K562 (cell line): ENCODE measurements around the gene MOB1B. TPM values are rescaled to one million over a fixed set of nuclear protein-coding genes. Genes with fewer than 3 reads are reported as not detected.

Experiments
- ATF3 ChIP-seq, 2 experiments: fragments of 450-650 bp in 1 of 2; sonication (generic) in 1 of 2; formaldehyde crosslinking in 1 of 2; IDR thresholded peaks in 1 of 2; conservative IDR thresholded peaks in 1 of 2; 2 replicates each; pipeline versions ENCODE4 v1.6.1 to v1.8.1; 2016 to 2023; ENCODE audit warnings: mild to moderate bottlenecking in 2 of 2, moderate library complexity in 2 of 2, inconsistent platforms in 1 of 2, missing genetic modification reagents in 1 of 2
- CBFB ChIP-seq: sonication (generic); formaldehyde crosslinking; IDR thresholded peaks from 2 replicates; pipeline ENCODE4 v1.4.0; 2020; ENCODE audit warnings: mild to moderate bottlenecking, missing genetic modification reagents
- CHD4 ChIP-seq: fragments of 200-600 bp; sonication (generic); IDR thresholded peaks from 3 replicates; pipeline ENCODE4 v1.6.1; 2012; ENCODE audit warnings: low read depth, mild to moderate bottlenecking, mixed read lengths, low read length, inconsistent platforms; ENCODE audit not compliant: insufficient read depth, insufficient replicate concordance, poor library complexity, severe bottlenecking
- DACH1 ChIP-seq: fragments of 450-650 bp; IDR thresholded peaks from 2 replicates; pipeline ENCODE4 v1.6.1; 2018; ENCODE audit not compliant: partially characterized antibody
- DLX4 ChIP-seq: fragments of 250-450 bp; sonication (Bioruptor Pico); IDR thresholded peaks from 2 replicates; pipeline ENCODE4 v1.6.1; 2021; ENCODE audit warnings: mild to moderate bottlenecking
- ESRRA ChIP-seq: fragments of 450-650 bp; IDR thresholded peaks from 2 replicates; pipeline ENCODE4 v1.6.1; 2014; ENCODE audit warnings: low read depth, mild to moderate bottlenecking, moderate library complexity, borderline replicate concordance
- ETV1 ChIP-seq: fragments of 450-650 bp; conservative IDR thresholded peaks from 2 replicates; pipeline ENCODE4 v1.6.1; 2016; ENCODE audit warnings: missing genetic modification characterization, control low read depth, low read depth, missing compliant biosample characterization
- GTF2A2 ChIP-seq: IDR thresholded peaks from 2 replicates; pipeline ENCODE4 v1.6.1; 2016; ENCODE audit warnings: mild to moderate bottlenecking, missing genetic modification characterization, missing compliant biosample characterization
- LEF1 ChIP-seq: fragments of 450-650 bp; IDR thresholded peaks from 2 replicates; pipeline ENCODE4 v1.6.1; 2016; ENCODE audit warnings: mild to moderate bottlenecking
- MAFG ChIP-seq: fragments of 450-650 bp; conservative IDR thresholded peaks from 2 replicates; pipeline ENCODE4 v1.6.1; 2016; ENCODE audit warnings: missing genetic modification characterization, missing compliant biosample characterization
- MAFK ChIP-seq: IDR thresholded peaks from 2 replicates; pipeline ENCODE4 v1.6.1; 2011; ENCODE audit warnings: low read length, improper control_type of control experiment
- PHB ChIP-seq: fragments of 250-450 bp; sonication (Bioruptor Pico); IDR thresholded peaks from 2 replicates; pipeline ENCODE4 v1.5.0; 2021
- POLR2G ChIP-seq: fragments of 200-400 bp; formaldehyde crosslinking; IDR thresholded peaks from 2 replicates; pipeline ENCODE4 v1.6.1; 2017; ENCODE audit warnings: low read depth, mild to moderate bottlenecking, antibody characterized with exemption, low read length, moderate library complexity
- SIN3B ChIP-seq: fragments of 450-650 bp; IDR thresholded peaks from 2 replicates; pipeline ENCODE4 v1.6.1; 2017; ENCODE audit warnings: low read depth, mild to moderate bottlenecking, moderate library complexity
- SMC3 ChIP-seq: conservative IDR thresholded peaks from 2 replicates; pipeline ENCODE4 v1.6.1; 2011; ENCODE audit warnings: low read depth, low read length, improper control_type of control experiment; ENCODE audit not compliant: insufficient read depth
- ZBTB1 ChIP-seq: sonication (generic); formaldehyde crosslinking; IDR thresholded peaks from 2 replicates; pipeline ENCODE4 v1.8.1; 2023; ENCODE audit warnings: missing genetic modification reagents, low read depth, mild to moderate bottlenecking, borderline replicate concordance
- ZBTB12 ChIP-seq: fragments of 250-450 bp; sonication (Bioruptor Pico); IDR thresholded peaks from 2 replicates; pipeline ENCODE4 v1.4.0; 2020
- ZNF282 ChIP-seq: sonication (generic); formaldehyde crosslinking; IDR thresholded peaks from 2 replicates; pipeline ENCODE4 v1.8.1; 2023; ENCODE audit warnings: missing genetic modification reagents
- ZNF347 ChIP-seq: fragments of 450-650 bp; formaldehyde crosslinking; IDR thresholded peaks from 2 replicates; pipeline ENCODE4 v1.4.0; 2020; ENCODE audit warnings: low read depth, mild to moderate bottlenecking, moderate library complexity
- ZNF511 ChIP-seq: sonication (generic); formaldehyde crosslinking; IDR thresholded peaks from 2 replicates; pipeline ENCODE4 v1.8.0; 2022; ENCODE audit warnings: mild to moderate bottlenecking, missing genetic modification reagents
- ZNF644 ChIP-seq: fragments of 200-800 bp; sonication (Bioruptor generic); IDR thresholded peaks from 2 replicates; pipeline ENCODE4 v1.6.1; 2016; ENCODE audit warnings: low read depth, missing genetic modification characterization, missing compliant biosample characterization
- polyA plus RNA-seq, 8 experiments: library from polyadenylated mRNA; depleted of rRNA in 4 of 8; stranded (reverse) in 5 of 8; unstranded in 3 of 8; fragments of >200 nt; fragmentation: Nextera tagmentation in 2 of 8; fragmentation: Illumina TruSeq in 1 of 8; extraction: Ambion mirVana in 2 of 8; extraction: Trizol in 1 of 8; gene quantifications; 2 replicates each; pipeline versions ENCODE4 v1.2.1 to v1.2.3, GENCODE V29; 2011 to 2014; ENCODE audit warnings: inconsistent platforms in 1 of 8, missing spikeins in 1 of 8
- total RNA-seq, 7 experiments: library from RNA; depleted of rRNA in 6 of 7; stranded (reverse); fragments of >200 nt in 6 of 7; fragmentation: Illumina TruSeq in 2 of 7; extraction: Trizol in 2 of 7; gene quantifications; 2 replicates each; pipeline versions ENCODE4 v1.2.1 to v1.2.3, GENCODE V29; 2011 to 2021; ENCODE audit warnings: low replicate concordance in 1 of 7
- TF ChIP-seq, protein P1 (sequence below): fragments of 250-450 bp; sonication (Bioruptor Pico); IDR thresholded peaks from 2 replicates; pipeline ENCODE4 v1.4.0; 2020; ENCODE audit warnings: borderline replicate concordance
- TF ChIP-seq, protein P2 (sequence below): fragments of 450-650 bp; formaldehyde crosslinking; IDR thresholded peaks from 2 replicates; pipeline ENCODE4 v1.4.0; 2020; ENCODE audit warnings: mild to moderate bottlenecking, moderate library complexity

The MOB1B gene
- total and polyA plus RNA-seq, 9 of the 15 experiments (the other 6 are each of a cell fraction or from before 2014, with no cell fraction given): 8.4 to 37.8 (median 19.0) TPM

- TF ChIP-seq ZBTB12 (CRISPR knock-in tag) (no peak), SIN3B (no peak), SMC3 (0 out of 2 replicates have a peak, but pooled peaks have one; percentile 14), CHD4 (no peak), GTF2A2 (no peak), POLR2G (peak; percentile 92), ZNF282 (CRISPR knock-in tag) (no peak), DLX4 (CRISPR knock-in tag) (no peak), ATF3 (IDR thresholded peaks at IDR 0.05) (no peak), ATF3 (CRISPR knock-in tag; conservative IDR thresholded peaks at IDR 0.05) (no peak), ZNF511 (no peak), MAFG (tag) (no peak), CBFB (CRISPR knock-in tag) (no peak), MAFK (no peak), ETV1 (tag) (peak; percentile 56; the same call in 1 of the 2 replicates), ZBTB1 (CRISPR knock-in tag) (no peak), ZNF644 (tag) (no peak), PHB (CRISPR knock-in tag) (no peak), DACH1 (no peak), ZNF347 (CRISPR knock-in tag) (no peak), LEF1 (no peak), ESRRA (no peak)
- TF ChIP-seq, protein P1, sequence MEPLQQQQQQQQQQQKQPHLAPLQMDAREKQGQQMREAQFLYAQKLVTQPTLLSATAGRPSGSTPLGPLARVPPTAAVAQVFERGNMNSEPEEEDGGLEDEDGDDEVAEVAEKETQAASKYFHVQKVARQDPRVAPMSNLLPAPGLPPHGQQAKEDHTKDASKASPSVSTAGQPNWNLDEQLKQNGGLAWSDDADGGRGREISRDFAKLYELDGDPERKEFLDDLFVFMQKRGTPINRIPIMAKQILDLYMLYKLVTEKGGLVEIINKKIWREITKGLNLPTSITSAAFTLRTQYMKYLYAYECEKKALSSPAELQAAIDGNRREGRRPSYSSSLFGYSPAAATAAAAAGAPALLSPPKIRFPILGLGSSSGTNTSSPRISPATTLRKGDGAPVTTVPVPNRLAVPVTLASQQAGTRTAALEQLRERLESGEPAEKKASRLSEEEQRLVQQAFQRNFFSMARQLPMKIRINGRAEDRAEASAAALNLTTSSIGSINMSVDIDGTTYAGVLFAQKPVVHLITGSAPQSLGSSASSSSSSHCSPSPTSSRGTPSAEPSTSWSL: no peak
- TF ChIP-seq, protein P2, sequence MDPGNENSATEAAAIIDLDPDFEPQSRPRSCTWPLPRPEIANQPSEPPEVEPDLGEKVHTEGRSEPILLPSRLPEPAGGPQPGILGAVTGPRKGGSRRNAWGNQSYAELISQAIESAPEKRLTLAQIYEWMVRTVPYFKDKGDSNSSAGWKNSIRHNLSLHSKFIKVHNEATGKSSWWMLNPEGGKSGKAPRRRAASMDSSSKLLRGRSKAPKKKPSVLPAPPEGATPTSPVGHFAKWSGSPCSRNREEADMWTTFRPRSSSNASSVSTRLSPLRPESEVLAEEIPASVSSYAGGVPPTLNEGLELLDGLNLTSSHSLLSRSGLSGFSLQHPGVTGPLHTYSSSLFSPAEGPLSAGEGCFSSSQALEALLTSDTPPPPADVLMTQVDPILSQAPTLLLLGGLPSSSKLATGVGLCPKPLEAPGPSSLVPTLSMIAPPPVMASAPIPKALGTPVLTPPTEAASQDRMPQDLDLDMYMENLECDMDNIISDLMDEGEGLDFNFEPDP: no peak
Measured at GRCh38 chr4:70901984-70902576, at the start of gene MOB1B (continued).
